Liver (tissue), 9 donors: ENCODE measurements around the gene IGDCC3. TPM values are rescaled to one million over a fixed set of nuclear protein-coding genes. Genes with fewer than 3 reads are reported as not detected.

Experiments
- DNase-seq: peaks from one replicate; pipeline ENCODE4 v3.0.0-alpha.2; 2017; ENCODE audit warnings: low spot score
- H3K27ac ChIP-seq, 2 donors: one replicate each; pipeline ENCODE4 v1.7.0; 2013; ENCODE audit warnings: inconsistent platforms in 2 of 2, low read length in 2 of 2, control low read depth in 1 of 2, low read depth in 1 of 2, mild to moderate bottlenecking in 1 of 2
- H3K27me3 ChIP-seq, 4 donors: one replicate each; pipeline versions ENCODE4 v1.6.1 to v1.7.0; 2013; ENCODE audit warnings: low read length in 3 of 4, inconsistent platforms in 1 of 4, mild to moderate bottlenecking in 1 of 4, moderate library complexity in 1 of 4; ENCODE audit not compliant: control insufficient read depth in 4 of 4, insufficient read depth in 4 of 4
- H3K36me3 ChIP-seq, 4 donors: one replicate each; pipeline versions ENCODE4 v1.6.1 to v1.7.0; 2013; ENCODE audit warnings: low read length in 3 of 4, mild to moderate bottlenecking in 3 of 4, low read depth in 1 of 4, moderate library complexity in 1 of 4; ENCODE audit not compliant: control insufficient read depth in 4 of 4, insufficient read depth in 3 of 4
- H3K4me1 ChIP-seq, 4 donors: one replicate each; pipeline versions ENCODE4 v1.6.1 to v1.7.0; 2013; ENCODE audit warnings: low read length in 3 of 4, mild to moderate bottlenecking in 3 of 4, moderate library complexity in 1 of 4; ENCODE audit not compliant: control insufficient read depth in 4 of 4, insufficient read depth in 4 of 4
- H3K4me3 ChIP-seq, 3 donors: one replicate each; pipeline versions ENCODE4 v1.6.1 to v1.7.0; 2013; ENCODE audit warnings: low read length in 3 of 3, control low read depth in 1 of 3, low read depth in 1 of 3, mild to moderate bottlenecking in 1 of 3
- H3K9ac ChIP-seq, 2 donors: one replicate each; pipeline ENCODE4 v1.7.0; 2013; ENCODE audit warnings: low read length in 2 of 2, mild to moderate bottlenecking in 2 of 2, moderate library complexity in 2 of 2, control low read depth in 1 of 2, low read depth in 1 of 2
- H3K9me3 ChIP-seq, 4 donors: one replicate each; pipeline versions ENCODE4 v1.6.1 to v1.7.0; 2013; ENCODE audit warnings: low read length in 3 of 4; ENCODE audit not compliant: control insufficient read depth in 4 of 4
- CTCF ChIP-seq: fragments of 150-350 bp; IDR thresholded peaks from 2 replicates; pipeline ENCODE4 v1.5.1; 2017; ENCODE audit warnings: improper control_type of control experiment, low read depth, low read length; ENCODE audit not compliant: missing input control
- EGR1 ChIP-seq, 2 donors: IDR thresholded peaks; 2 replicates each; pipeline ENCODE4 v1.6.1; 2016 to 2018; ENCODE audit warnings: antibody characterized with exemption in 2 of 2, low read depth in 2 of 2
- FOXA1 ChIP-seq: IDR thresholded peaks from 2 replicates; pipeline ENCODE4 v1.6.1; 2016; ENCODE audit warnings: antibody characterized with exemption
- FOXA2 ChIP-seq: IDR thresholded peaks from 2 replicates; pipeline ENCODE4 v1.6.1; 2016; ENCODE audit warnings: antibody characterized with exemption
- GABPA ChIP-seq, 2 donors: IDR thresholded peaks in 1 of 2; conservative IDR thresholded peaks in 1 of 2; 2 replicates each; pipeline ENCODE4 v1.6.1; 2016; ENCODE audit warnings: antibody characterized with exemption in 2 of 2, mild to moderate bottlenecking in 1 of 2, moderate library complexity in 1 of 2
- HNF4A ChIP-seq, 2 donors: conservative IDR thresholded peaks; 2 replicates each; pipeline ENCODE4 v1.6.1; 2016; ENCODE audit warnings: antibody characterized with exemption in 2 of 2, mild to moderate bottlenecking in 2 of 2
- HNF4G ChIP-seq: IDR thresholded peaks from 2 replicates; pipeline ENCODE4 v1.6.1; 2016; ENCODE audit warnings: antibody characterized with exemption
- JUND ChIP-seq, 2 donors: IDR thresholded peaks; 2 replicates each; pipeline ENCODE4 v1.6.1; 2016; ENCODE audit warnings: antibody characterized with exemption in 2 of 2
- NR2F2 ChIP-seq: IDR thresholded peaks from 2 replicates; pipeline ENCODE4 v1.6.1; 2016; ENCODE audit warnings: antibody characterized with exemption
- RAD21 ChIP-seq, 2 donors: IDR thresholded peaks; 2 replicates each; pipeline ENCODE4 v1.6.1; 2016; ENCODE audit warnings: antibody characterized with exemption in 2 of 2, mild to moderate bottlenecking in 2 of 2
- RXRA ChIP-seq, 2 donors: IDR thresholded peaks; 2 replicates each; pipeline ENCODE4 v1.6.1; 2017 to 2018; ENCODE audit warnings: antibody characterized with exemption in 2 of 2, mild to moderate bottlenecking in 1 of 2
- TAF1 ChIP-seq: conservative IDR thresholded peaks from 2 replicates; pipeline ENCODE4 v1.6.1; 2016; ENCODE audit warnings: antibody characterized with exemption, mild to moderate bottlenecking
- YY1 ChIP-seq: IDR thresholded peaks from 2 replicates; pipeline ENCODE4 v1.6.1; 2016; ENCODE audit warnings: antibody characterized with exemption, mild to moderate bottlenecking
- WGBS: extraction: QIAGEN DNeasy Blood & Tissue Kit; methylation state at CpG from one replicate; pipeline ENCODE4 v1.1.7; 2013; 5-methylcytosine and 5-hydroxymethylcytosine counted together
- polyA plus RNA-seq, 2 donors: library from polyadenylated mRNA; stranded (reverse) in 1 of 2; unstranded in 1 of 2; fragments of 200-250 nt in 1 of 2; fragments of >200 nt in 1 of 2; fragmentation: Nextera tagmentation in 1 of 2; extraction: Ambion mirVana in 1 of 2; gene quantifications; one replicate each; pipeline versions ENCODE4 v1.2.1 to v1.2.3, GENCODE V29; 2013 to 2015
- total RNA-seq, 2 donors: library from RNA; depleted of rRNA; stranded (reverse); fragments of >200 nt; gene quantifications; one replicate each; pipeline ENCODE4 v1.2.3, GENCODE V29; 2014
- TF ChIP-seq, protein P1 (sequence below): IDR thresholded peaks from 2 replicates; pipeline ENCODE4 v1.6.1; 2016; ENCODE audit warnings: antibody characterized with exemption
- TF ChIP-seq, protein P2 (sequence below): IDR thresholded peaks from 2 replicates; pipeline ENCODE4 v1.6.1; 2016; ENCODE audit warnings: antibody characterized with exemption
- TF ChIP-seq, protein P3 (sequence below): IDR thresholded peaks from 2 replicates; pipeline ENCODE4 v1.6.1; 2016; ENCODE audit warnings: antibody characterized with exemption, mild to moderate bottlenecking
- donor health status: healthy.
- donor health status: healthy.
- donor health status: healthy.
- donor health status: healthy.
- donor health status: healthy.

IGDCC3 gene
- total and polyA plus RNA-seq, 4 donors, result 1.5 TPM; not detected in 3

DNA sequence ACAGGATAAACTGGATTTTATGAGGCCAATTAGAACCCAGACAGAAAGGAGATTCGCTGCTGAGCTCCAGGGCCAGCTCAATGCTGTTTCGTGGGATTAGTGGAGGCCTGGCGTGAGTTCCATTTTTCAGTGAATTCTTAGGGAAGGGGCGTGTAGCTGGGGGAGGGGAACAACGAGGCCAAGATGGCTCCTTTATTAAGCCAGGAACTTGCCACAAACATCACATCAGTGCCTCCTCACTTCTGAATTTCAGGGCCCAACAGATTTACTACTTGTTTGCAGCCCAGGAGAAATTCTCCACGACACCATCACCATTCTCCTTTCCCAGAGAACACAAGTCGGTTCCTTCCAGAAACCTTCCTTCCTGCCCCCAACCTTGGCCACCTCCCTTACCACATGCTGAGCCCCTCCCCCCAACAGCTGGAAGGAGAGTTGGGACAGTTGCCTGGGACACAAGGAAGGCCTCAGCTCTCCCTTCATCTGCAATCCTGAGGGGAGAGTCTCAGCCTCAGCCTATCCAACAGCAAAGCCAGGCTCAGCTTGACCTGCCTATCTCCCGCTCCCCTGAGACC, 39.1 kb upstream of the IGDCC3 start:
- no peak for DNase-seq
- H3K27me3 ChIP-seq, result peaks cover 0 to 4% (median 0%) of the 10 kb centered on the region in 4 donors
- H3K27ac ChIP-seq, result no peak overlapping the region
- no peak overlapping the region for H3K4me3 ChIP-seq
- TF ChIP-seq, protein P1, sequence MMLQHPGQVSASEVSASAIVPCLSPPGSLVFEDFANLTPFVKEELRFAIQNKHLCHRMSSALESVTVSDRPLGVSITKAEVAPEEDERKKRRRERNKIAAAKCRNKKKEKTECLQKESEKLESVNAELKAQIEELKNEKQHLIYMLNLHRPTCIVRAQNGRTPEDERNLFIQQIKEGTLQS, result no peak
- TF ChIP-seq RXRA (IDR thresholded peaks at IDR 0.05) (no peak), TAF1 (no peak), EGR1 (IDR thresholded peaks at IDR 0.05; ENCODE audit: low read depth in 2 of 2) (no peak), HNF4G (no peak), JUND (IDR thresholded peaks at IDR 0.05) (no peak), FOXA1 (no peak), NR2F2 (no peak), FOXA2 (no peak), CTCF (no peak), RAD21 (IDR thresholded peaks at IDR 0.05) (no peak), HNF4A (conservative IDR thresholded peaks at IDR 0.05) (no peak), YY1 (no peak)
- TF ChIP-seq, protein P2, sequence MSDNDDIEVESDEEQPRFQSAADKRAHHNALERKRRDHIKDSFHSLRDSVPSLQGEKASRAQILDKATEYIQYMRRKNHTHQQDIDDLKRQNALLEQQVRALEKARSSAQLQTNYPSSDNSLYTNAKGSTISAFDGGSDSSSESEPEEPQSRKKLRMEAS, result no peak
- TF ChIP-seq, protein P3, sequence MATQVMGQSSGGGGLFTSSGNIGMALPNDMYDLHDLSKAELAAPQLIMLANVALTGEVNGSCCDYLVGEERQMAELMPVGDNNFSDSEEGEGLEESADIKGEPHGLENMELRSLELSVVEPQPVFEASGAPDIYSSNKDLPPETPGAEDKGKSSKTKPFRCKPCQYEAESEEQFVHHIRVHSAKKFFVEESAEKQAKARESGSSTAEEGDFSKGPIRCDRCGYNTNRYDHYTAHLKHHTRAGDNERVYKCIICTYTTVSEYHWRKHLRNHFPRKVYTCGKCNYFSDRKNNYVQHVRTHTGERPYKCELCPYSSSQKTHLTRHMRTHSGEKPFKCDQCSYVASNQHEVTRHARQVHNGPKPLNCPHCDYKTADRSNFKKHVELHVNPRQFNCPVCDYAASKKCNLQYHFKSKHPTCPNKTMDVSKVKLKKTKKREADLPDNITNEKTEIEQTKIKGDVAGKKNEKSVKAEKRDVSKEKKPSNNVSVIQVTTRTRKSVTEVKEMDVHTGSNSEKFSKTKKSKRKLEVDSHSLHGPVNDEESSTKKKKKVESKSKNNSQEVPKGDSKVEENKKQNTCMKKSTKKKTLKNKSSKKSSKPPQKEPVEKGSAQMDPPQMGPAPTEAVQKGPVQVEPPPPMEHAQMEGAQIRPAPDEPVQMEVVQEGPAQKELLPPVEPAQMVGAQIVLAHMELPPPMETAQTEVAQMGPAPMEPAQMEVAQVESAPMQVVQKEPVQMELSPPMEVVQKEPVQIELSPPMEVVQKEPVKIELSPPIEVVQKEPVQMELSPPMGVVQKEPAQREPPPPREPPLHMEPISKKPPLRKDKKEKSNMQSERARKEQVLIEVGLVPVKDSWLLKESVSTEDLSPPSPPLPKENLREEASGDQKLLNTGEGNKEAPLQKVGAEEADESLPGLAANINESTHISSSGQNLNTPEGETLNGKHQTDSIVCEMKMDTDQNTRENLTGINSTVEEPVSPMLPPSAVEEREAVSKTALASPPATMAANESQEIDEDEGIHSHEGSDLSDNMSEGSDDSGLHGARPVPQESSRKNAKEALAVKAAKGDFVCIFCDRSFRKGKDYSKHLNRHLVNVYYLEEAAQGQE, result no peak
- H3K36me3 ChIP-seq, result no peaks in the 10 kb centered on the region
- H3K9ac ChIP-seq, result no peak overlapping the region
- peaks cover 3 to 9% (median 6%) of the 10 kb centered on the region in 4 donors for H3K4me1 ChIP-seq
- 76% methylated on average over 8 of the region's 8 CpGs for WGBS
- no peaks in the 10 kb centered on the region for H3K9me3 ChIP-seq

DNA sequence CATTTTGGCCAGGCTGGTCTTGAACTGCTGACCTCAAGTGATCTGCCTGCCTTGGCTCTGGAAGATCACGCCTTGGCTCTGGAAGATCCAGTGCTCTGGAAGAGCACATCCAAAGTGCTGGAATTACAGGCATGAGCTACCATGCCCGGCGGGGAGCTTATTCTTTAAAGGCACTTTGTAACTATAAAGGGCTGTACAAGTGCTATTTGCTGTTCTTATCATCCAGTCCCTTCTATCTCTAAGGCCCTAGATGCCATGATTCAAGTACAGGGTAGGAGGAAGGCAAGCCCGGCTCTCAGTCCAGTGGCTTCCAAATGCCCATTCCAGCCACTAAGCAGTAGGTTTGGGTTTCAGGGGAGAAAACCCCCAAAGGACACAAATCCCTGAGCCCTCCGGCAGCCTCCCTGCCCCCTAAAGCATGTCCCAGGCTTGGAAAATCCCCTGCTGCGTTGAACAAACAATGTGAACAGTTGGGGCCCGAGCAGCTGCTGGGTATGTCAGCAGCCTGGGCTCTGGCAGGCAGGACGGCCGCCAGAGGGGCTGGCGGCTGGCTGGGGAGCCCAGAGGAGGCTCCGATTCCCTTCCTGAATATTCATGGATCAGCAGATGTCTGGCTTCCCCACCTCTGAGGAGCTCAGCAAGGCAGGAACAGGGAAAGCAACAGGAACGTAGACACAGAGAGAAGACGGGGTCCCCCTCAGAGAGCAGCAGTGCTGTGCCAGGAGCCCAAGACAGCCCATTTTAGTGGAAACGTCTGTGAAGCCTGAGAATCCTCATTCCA, 37.2 kb upstream of the IGDCC3 start:
- Histone ChIP-seq H3K9me3 (no peaks in the 10 kb centered on the region), H3K36me3 (no peaks in the 10 kb centered on the region), H3K4me3 (no peak overlapping the region), H3K27ac (no peak overlapping the region), H3K9ac (no peak overlapping the region), H3K4me1 (no peaks in the 10 kb centered on the region), H3K27me3 (no peaks in the 10 kb centered on the region)
- DNase-seq, result peak; percentile 44
- TF ChIP-seq EGR1 (IDR thresholded peaks at IDR 0.05; ENCODE audit: low read depth in 2 of 2) (no peak), HNF4G (no peak), CTCF (no peak), FOXA2 (no peak), TAF1 (no peak), RXRA (IDR thresholded peaks at IDR 0.05) (no peak), GABPA (IDR thresholded peaks at IDR 0.05 in 1 of 2, conservative IDR thresholded peaks at IDR 0.05 in 1 of 2) (no peak)
- TF ChIP-seq, protein P1, result no peak
- TF ChIP-seq, protein P2, result no peak
- 52% methylated on average over 14 of the region's 14 CpGs for WGBS
